HG03139 (cell line): ENCODE results near the gene STIL.
A peak's percentile ranks its signal among the peaks of the same experiment; 100 is the strongest.
"Not testable (repeated sequence)": the region's sequence is repeated elsewhere in the genome, so short reads cannot be mapped to it uniquely, and the experiment has no call there.

Source experiments
- ATAC-seq: cut with Tn5 transposase; IDR thresholded peaks from one replicate; pipeline ENCODE4 v1.9.1; 2021; ENCODE audit not compliant: unreplicated experiment

Gene STIL

DNA sequence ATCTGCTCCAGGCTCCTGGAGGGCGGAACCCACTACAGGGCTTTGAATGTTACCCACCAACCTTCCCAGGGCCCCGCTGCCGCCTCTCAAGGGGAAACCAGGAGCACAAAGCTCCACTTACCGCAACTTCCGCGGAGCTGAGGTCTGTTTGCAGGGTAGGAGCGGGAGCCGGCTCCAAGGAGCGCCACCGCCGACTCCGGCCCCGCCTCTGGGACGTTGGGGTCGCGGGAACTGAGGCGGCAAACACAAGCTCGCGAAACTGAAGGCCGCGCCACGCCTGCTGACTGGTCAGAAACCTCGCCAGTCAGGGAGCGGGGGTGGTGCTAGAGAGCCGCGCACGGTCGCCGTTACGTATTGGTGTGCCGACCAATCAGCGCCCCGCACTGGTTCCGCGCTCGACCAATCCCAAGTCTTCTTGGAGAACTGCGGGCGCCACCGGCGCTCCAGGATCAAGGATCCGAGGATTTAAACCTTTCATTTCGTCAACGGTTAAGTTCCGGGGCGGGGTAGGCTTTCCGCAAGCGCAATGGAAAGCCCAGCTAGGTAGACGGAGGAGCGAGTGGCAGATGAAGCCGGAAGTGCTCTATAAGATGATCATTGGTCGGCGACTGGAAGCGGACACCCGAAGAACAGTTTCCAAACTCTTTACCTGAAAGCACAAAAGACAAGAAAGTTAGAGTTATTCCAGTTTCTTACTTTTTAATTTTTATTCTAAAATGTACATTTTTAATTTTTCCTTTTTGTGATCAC is at the start of gene STIL:
STIL (minus strand) TSS at position 233 of the 750 bp plus-strand sequence. CDS start 3,828 bp downstream, outside the sequence.
- peak; percentile 94 for ATAC-seq

- ATAC-seq = no peak
Observed at GRCh38 chr1:47362828-47363227, 48.9 kb upstream of the STIL start.

- ATAC-seq = no peak
Observed at GRCh38 chr1:47361380-47361779, 47.4 kb upstream of the STIL start.

DNA sequence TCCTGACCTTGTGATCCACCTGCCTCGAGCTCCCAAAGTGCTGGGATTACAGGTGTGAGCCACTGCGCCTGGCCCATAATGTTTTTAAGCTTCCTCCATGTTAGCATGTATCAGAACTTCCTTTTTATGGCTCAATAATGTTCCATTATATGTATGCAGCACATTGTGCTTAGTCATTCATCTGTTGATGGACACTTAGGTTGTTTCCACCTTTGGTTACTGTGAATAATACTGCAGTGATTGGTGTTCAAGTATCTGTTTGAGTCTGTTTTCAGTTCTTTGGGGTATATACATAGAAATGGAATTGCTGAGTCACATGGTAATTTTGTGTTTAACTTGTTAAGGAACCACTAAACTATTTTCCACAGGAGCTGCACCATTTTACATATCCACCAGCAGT is 37.4 kb upstream of the STIL start:
- no peak for ATAC-seq

DNA sequence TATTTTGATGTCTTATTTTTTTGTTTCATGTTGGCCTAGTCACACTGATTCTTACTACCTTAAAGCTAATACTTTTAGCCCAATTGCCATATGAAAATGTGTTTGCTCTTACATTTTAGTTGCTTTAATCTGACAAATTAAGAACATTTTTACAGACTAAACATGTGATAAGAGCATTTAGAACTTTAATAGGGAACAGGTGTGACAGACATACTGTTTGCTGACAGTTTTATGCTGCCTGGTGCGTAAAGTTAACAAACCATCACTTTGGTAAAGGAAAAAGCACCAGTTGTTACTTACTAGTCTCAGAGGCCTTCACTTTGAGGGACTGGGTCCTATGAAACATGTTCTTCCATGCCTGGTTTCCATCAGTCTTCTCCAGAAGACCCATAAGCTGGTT is 34.3 kb upstream of the STIL start:
- ATAC-seq = no peak

- ATAC-seq = no peak
Observed at GRCh38 chr1:47347735-47348134, 33.8 kb upstream of the STIL start.

- not testable (repeated sequence) for ATAC-seq
Observed at GRCh38 chr1:47346979-47347378, 33.0 kb upstream of the STIL start.

GRCh38 chr1:47340227-47340626 is 26.3 kb upstream of the STIL start:
- no peak for ATAC-seq

DNA sequence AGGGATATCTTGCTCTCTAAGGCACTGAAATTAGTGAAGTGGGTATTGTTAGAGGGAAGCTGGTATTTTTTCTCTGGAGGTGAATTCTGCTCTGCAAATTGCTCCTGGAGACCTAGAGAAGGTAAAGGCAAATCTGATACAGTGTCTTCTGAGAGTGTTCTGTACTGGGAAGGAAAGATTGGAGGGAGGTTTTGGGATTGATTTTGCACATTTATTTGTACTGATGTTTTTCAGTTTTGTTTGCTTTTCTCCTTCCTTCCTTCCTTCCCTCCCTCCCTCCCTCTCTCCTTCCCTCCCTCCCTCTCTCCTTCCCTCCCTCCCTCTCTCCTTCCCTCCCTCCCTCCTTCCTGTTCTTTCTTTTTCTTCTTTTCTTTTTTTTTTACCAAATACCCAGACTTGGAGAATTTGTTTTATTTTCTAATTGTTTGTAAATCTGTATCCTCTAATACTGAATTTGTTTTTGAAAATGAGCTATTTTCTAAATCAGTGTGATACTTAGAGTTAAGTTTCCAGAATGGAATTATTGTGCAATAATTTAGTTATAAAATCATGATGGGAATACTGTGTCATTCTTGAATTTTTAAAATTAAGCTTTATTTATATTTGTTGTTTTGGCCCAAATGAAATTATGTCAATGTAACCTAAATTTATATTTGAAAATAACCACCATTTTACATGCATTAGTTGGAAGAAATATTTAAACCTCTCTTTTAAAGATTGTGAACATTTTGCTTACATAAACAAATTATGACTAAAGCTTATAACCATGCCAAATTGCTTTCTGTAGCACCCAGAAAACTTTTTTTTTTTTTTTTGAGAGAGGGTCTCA is 24.5 kb upstream of the STIL start:
- no peak for ATAC-seq

DNA sequence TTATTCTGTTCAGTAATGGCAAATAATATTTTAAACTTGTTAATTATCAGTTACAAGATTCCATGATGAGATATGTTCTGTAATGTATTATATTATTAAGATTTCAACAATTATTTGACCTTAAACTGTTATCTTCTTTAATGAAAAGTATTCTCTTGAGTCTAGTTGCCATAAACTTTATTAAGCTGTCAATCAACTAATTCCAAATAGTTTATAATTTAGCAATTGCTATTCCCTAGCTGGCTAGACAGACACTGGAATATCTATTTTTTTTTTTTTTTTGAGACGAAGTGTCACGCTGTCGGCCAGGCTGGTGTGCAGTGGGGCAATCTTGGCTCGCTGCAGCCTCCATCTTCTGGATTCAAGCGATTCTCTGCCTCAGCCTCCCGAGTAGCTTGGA is 23.4 kb upstream of the STIL start:
- no peak for ATAC-seq

- ATAC-seq = no peak
Observed at GRCh38 chr1:47334765-47335435, 21.0 kb upstream of the STIL start.

- ATAC-seq = peak; percentile 85
Observed at GRCh38 chr1:47333922-47334764, 20.2 kb upstream of the STIL start.

DNA sequence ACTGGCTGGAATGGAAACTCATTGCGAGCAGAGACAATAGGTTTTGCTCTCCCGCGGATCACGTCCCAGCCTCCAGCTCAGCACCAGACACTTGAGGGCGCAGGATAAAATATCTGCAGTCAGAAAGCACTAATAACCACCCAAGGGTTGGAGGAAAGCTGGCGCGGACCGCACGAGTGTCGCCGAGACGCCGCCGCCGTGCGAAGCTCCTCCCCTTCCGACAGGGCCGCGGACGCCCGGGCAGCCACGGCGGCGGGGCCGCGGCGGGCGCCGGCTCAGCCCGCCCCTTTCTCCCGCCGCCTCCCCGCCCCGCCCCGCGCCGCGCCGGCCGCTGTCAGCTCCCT is 19.6 kb upstream of the STIL start, which contains the start of gene CMPK1:
CMPK1 (plus strand) TSS at position 213 of the 344 bp plus-strand sequence. CDS start 156 bp downstream, outside the sequence.
- ATAC-seq = peak; percentile 70

DNA sequence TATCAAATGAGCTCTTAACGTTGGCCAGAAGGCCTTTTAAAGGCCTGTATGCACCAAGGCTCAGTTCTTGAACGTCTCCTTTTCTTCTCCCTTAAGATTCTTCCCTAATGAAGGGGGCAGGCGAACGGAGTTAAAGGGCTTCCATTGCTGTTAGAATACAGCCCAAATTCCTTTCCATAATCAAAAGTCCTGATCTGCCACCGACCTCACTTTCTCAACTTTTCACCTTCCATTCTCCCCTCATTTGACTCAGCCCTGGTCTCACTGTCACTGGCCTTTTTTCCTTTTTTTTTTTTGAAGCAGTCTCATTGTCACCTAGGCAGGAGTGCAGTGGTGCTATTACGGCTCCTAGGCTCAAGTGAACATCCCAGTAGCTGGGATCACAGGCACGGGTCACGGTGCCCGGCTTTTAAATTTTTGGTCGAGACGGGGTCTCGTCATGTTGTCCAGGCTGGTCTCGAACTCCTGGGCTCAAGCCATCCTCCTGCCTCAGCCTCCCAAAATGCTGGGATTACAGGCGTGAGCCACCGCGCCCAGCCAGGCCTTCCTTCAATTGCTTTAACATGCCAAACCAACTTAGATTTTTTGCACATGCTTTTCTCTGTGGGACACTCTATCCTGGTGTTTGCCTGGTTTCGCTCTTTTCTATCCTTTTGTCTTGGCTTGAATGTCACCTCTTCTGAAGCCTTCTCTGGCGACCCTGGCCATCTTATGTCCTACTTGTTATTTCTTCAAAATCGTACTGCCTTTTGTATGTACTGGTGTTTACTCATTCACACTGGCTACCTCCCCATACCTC is 19.0 kb upstream of the STIL start:
- no peak for ATAC-seq

- ATAC-seq = no peak
Observed at GRCh38 chr1:47331875-47332274, 17.9 kb upstream of the STIL start.

- ATAC-seq = no peak
Observed at GRCh38 chr1:47330212-47330611, 16.3 kb upstream of the STIL start.

DNA sequence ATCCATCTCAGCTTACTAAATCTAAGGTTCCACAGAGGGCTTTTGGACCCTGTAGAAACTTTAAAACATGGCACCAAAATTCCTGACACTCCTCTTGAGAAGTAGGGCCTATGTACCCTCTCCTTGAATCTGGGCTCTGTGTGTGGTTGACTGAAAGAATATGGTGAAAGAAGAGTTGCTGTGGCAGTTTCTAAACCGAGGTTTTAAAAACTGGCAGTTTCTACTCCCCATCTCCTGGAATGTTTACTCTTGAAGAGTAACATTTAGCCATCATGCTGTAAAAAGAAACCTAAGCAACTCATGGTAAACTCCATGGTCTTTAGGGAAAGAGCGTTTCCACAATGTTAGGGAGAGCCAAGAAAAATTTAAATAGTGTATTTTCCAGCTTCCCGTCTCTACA is 15.0 kb upstream of the STIL start:
- no peak for ATAC-seq

- ATAC-seq = no peak
Observed at GRCh38 chr1:47326271-47326670, 12.3 kb upstream of the STIL start.

DNA sequence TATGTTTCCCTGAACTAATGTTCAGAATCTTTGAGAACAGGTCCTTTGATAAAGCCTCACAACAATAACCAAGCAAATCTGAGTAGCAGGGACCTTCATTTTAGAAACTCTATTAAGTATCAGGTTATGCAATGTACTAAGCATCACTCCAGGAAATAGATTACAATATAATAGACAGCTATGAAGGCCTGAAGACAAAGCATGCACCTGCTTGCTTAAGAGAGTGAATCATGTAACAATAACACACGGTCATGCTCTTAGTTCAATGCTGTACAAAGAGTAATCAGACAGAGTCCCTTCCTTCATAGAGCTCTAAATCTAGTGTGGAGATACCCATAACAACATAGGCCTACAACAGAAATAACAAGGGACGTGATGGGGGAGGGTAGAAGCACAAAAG is 11.6 kb upstream of the STIL start:
- ATAC-seq = no peak

DNA sequence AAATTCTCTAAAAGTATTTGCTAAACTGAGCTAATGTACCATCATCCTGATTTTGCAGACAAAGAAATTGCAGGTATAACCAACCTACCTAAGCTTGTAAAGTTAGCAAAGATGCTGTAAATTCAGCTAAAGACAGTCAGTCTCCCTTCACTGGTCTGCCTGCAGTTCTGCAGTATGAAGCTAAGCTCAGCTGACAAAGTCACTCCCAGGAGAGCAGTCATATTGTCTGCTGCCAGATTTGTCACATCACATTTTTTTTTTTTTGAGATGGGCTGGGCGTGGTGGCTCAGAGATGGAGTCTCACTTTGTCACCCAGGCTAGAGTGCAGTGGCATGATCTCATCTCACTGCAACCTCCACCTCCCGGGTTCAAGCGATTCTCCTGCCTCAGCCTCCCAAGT is 10.7 kb upstream of the STIL start:
- no peak for ATAC-seq
